Measurements from ENCODE around the gene ZNF853.

DNA sequence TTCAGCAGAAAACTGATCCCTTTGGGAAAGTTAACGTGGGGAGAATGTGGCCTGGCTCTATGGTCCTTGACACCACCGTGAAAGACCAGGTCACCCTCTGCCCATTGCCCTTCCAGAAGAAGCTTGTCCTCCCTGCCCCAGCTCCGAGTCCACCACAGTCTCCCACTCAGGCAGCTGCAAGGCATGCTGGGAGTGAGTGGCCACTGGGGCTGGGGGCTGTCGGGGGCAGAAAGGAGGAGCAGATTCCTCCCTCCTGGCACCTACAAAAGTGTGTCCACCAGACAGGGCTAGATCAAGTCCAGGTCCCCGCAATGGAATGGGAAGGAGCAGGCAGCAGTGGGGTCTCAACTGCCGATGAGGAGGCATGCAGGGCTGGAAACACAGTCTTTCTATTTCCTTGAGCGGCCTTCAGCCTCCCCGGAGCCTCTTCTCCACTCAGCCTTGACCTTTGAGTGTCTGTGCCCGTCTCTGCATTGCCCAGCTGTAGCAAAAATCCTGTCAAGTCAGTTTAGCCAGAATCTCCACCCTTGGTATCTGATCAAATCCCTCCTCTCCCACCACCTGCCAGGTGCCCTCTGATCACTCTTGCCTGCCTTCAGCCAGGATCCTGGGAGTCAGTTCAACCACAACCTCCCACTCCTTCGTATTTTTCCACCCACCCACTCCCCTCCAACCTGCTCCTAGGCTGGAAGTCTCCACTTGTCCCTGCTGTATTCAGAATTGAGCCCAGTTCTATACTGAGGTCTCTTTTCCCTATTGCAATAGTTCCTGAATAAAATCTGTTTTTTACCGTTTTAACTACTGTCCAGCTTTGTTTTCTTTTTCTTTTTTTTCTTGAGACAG lies 14.8 kb downstream of the ZNF853 start:
- TF ChIP-seq EZH2phosphoT487 (IDR thresholded peaks at IDR 0.05; ENCODE audit: borderline replicate concordance, low read length) = no peak
- TF ChIP-seq, protein P1, sequence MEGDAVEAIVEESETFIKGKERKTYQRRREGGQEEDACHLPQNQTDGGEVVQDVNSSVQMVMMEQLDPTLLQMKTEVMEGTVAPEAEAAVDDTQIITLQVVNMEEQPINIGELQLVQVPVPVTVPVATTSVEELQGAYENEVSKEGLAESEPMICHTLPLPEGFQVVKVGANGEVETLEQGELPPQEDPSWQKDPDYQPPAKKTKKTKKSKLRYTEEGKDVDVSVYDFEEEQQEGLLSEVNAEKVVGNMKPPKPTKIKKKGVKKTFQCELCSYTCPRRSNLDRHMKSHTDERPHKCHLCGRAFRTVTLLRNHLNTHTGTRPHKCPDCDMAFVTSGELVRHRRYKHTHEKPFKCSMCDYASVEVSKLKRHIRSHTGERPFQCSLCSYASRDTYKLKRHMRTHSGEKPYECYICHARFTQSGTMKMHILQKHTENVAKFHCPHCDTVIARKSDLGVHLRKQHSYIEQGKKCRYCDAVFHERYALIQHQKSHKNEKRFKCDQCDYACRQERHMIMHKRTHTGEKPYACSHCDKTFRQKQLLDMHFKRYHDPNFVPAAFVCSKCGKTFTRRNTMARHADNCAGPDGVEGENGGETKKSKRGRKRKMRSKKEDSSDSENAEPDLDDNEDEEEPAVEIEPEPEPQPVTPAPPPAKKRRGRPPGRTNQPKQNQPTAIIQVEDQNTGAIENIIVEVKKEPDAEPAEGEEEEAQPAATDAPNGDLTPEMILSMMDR (IDR thresholded peaks at IDR 0.05; ENCODE audit: low read depth, low read length, poor library complexity, severe bottlenecking) = no peak
